Urinary bladder (tissue), 4 donors: ENCODE measurements around the gene ATP8A2. TPM values are rescaled to one million over a fixed set of nuclear protein-coding genes. Genes with fewer than 3 reads are reported as not detected.

Experiments used
- DNase-seq: peaks from one replicate; pipeline ENCODE4 v3.0.0-alpha.2; 2015; ENCODE audit errors: extremely low spot score
- H3K27ac ChIP-seq: one replicate; pipeline ENCODE4 v1.5.1; 2013; ENCODE audit warnings: low read depth, mild to moderate bottlenecking, moderate library complexity
- H3K36me3 ChIP-seq: one replicate; pipeline ENCODE4 v1.6.1; 2013; ENCODE audit warnings: mild to moderate bottlenecking, moderate library complexity; ENCODE audit not compliant: insufficient read depth
- H3K4me1 ChIP-seq: one replicate; pipeline ENCODE4 v1.6.1; 2013; ENCODE audit warnings: mild to moderate bottlenecking, moderate library complexity; ENCODE audit not compliant: insufficient read depth
- H3K4me3 ChIP-seq: one replicate; pipeline ENCODE4 v1.5.1; 2013; ENCODE audit warnings: low read depth, low read length
- WGBS: extraction: QIAGEN DNeasy Blood & Tissue Kit; methylation state at CpG from one replicate; pipeline ENCODE4 v1.1.7; 2013; 5-methylcytosine and 5-hydroxymethylcytosine counted together
- polyA plus RNA-seq: library from polyadenylated mRNA; stranded (reverse); fragments of 200-250 nt; gene quantifications from one replicate; pipeline ENCODE4 v1.2.3, GENCODE V29; 2013
- total RNA-seq: library from RNA; depleted of rRNA; stranded (reverse); fragments of >200 nt; gene quantifications from one replicate; pipeline ENCODE4 v1.2.3, GENCODE V29; 2014
- donor health status: healthy with polysubstance abuse.
- donor health status: healthy.

The ATP8A2 gene
- total and polyA plus RNA-seq, 2 donors = 1.4 to 1.5 TPM

- 41% methylated on average over 2 of the region's 2 CpGs for WGBS
- no peak overlapping the region for H3K4me3 ChIP-seq
- no peaks in the 10 kb centered on the region for H3K36me3 ChIP-seq
- no peak for DNase-seq
- H3K27ac ChIP-seq = no peak overlapping the region
- H3K4me1 ChIP-seq = no peaks in the 10 kb centered on the region
These were observed 230.4 kb downstream of the ATP8A2 start for GRCh38 chr13:25602176-25602575.

GRCh38 chr13:25604106-25604505, 232.3 kb downstream of the ATP8A2 start:
- DNase-seq = no peak
- Histone ChIP-seq H3K36me3 (no peaks in the 10 kb centered on the region), H3K27ac (no peak overlapping the region), H3K4me3 (no peak overlapping the region), H3K4me1 (no peaks in the 10 kb centered on the region)
- WGBS = 84% methylated on average over 1 of the region's 1 CpG

- H3K4me1 ChIP-seq = no peaks in the 10 kb centered on the region
- DNase-seq = no peak
- H3K36me3 ChIP-seq = no peaks in the 10 kb centered on the region
- H3K4me3 ChIP-seq = no peak overlapping the region
- WGBS = 82% methylated on average over 7 of the region's 7 CpGs
- H3K27ac ChIP-seq = no peak overlapping the region
These were observed 235.3 kb downstream of the ATP8A2 start for GRCh38 chr13:25607096-25607495.

- H3K36me3 ChIP-seq = no peaks in the 10 kb centered on the region
These were observed 236.4 kb downstream of the ATP8A2 start for GRCh38 chr13:25608181-25608580.

GRCh38 chr13:25616674-25617073, 244.9 kb downstream of the ATP8A2 start:
- no peak for DNase-seq
- H3K27ac ChIP-seq = no peak overlapping the region
- WGBS = 55% methylated on average over 1 of the region's 1 CpG

More at GRCh38 chr13:25608181-25608580, 236.4 kb downstream of the ATP8A2 start:
- H3K27ac ChIP-seq = no peak overlapping the region
- no peak overlapping the region for H3K4me3 ChIP-seq
- 26% methylated on average over 2 of the region's 2 CpGs for WGBS
- no peak for DNase-seq
- no peaks in the 10 kb centered on the region for H3K4me1 ChIP-seq

GRCh38 chr13:25619897-25620296, 248.1 kb downstream of the ATP8A2 start:
- H3K4me1 ChIP-seq = no peaks in the 10 kb centered on the region
- H3K27ac ChIP-seq = no peak overlapping the region
- WGBS = 70% methylated on average over 5 of the region's 5 CpGs
- H3K36me3 ChIP-seq = no peaks in the 10 kb centered on the region
- no peak for DNase-seq
- H3K4me3 ChIP-seq = no peak overlapping the region

More at GRCh38 chr13:25616674-25617073, 244.9 kb downstream of the ATP8A2 start:
- Histone ChIP-seq H3K4me1 (no peaks in the 10 kb centered on the region), H3K4me3 (no peak overlapping the region), H3K36me3 (no peaks in the 10 kb centered on the region)

- 45% methylated on average over 2 of the region's 2 CpGs for WGBS
- Histone ChIP-seq H3K36me3 (no peaks in the 10 kb centered on the region), H3K4me3 (no peak overlapping the region), H3K27ac (no peak overlapping the region), H3K4me1 (no peaks in the 10 kb centered on the region)
- no peak for DNase-seq
These were observed 253.6 kb downstream of the ATP8A2 start for GRCh38 chr13:25625414-25625813.

GRCh38 chr13:25630329-25630900, 258.6 kb downstream of the ATP8A2 start:
- no peaks in the 10 kb centered on the region for H3K36me3 ChIP-seq
- no peak overlapping the region for H3K4me3 ChIP-seq
- H3K27ac ChIP-seq = no peak overlapping the region
- WGBS = 82% methylated on average over 7 of the region's 7 CpGs
- no peak for DNase-seq
- no peaks in the 10 kb centered on the region for H3K4me1 ChIP-seq

- Histone ChIP-seq H3K4me3 (no peak overlapping the region), H3K27ac (no peak overlapping the region), H3K4me1 (no peaks in the 10 kb centered on the region), H3K36me3 (no peaks in the 10 kb centered on the region)
- no peak for DNase-seq
- 66% methylated on average over 8 of the region's 8 CpGs for WGBS
These were observed 260.6 kb downstream of the ATP8A2 start for GRCh38 chr13:25632166-25632888.

- Histone ChIP-seq H3K4me1 (no peaks in the 10 kb centered on the region), H3K36me3 (no peaks in the 10 kb centered on the region), H3K4me3 (no peak overlapping the region), H3K27ac (no peak overlapping the region)
- no peak for DNase-seq
- WGBS = 65% methylated on average over 5 of the region's 5 CpGs
These were observed 261.3 kb downstream of the ATP8A2 start for GRCh38 chr13:25633093-25633492.

GRCh38 chr13:25645681-25646080, 273.9 kb downstream of the ATP8A2 start:
- no peaks in the 10 kb centered on the region for H3K4me1 ChIP-seq
- H3K36me3 ChIP-seq = no peaks in the 10 kb centered on the region
- no peak overlapping the region for H3K4me3 ChIP-seq
- no peak overlapping the region for H3K27ac ChIP-seq
- WGBS = 84% methylated on average over 1 of the region's 1 CpG
- DNase-seq = no peak

GRCh38 chr13:25649001-25649633, 277.3 kb downstream of the ATP8A2 start:
- 88% methylated on average over 1 of the region's 1 CpG for WGBS
- H3K36me3 ChIP-seq = no peaks in the 10 kb centered on the region
- no peak overlapping the region for H3K27ac ChIP-seq
- DNase-seq = no peak
- H3K4me3 ChIP-seq = no peak overlapping the region
- H3K4me1 ChIP-seq = no peaks in the 10 kb centered on the region

GRCh38 chr13:25652764-25653163, 281.0 kb downstream of the ATP8A2 start:
- DNase-seq = no peak
- WGBS = 53% methylated on average over 2 of the region's 2 CpGs
- H3K4me1 ChIP-seq = no peaks in the 10 kb centered on the region

GRCh38 chr13:25654322-25654721, 282.5 kb downstream of the ATP8A2 start:
- Histone ChIP-seq H3K36me3 (no peaks in the 10 kb centered on the region), H3K4me1 (no peaks in the 10 kb centered on the region), H3K4me3 (no peak overlapping the region), H3K27ac (no peak overlapping the region)
- WGBS = 93% methylated on average over 4 of the region's 4 CpGs
- DNase-seq = no peak

More at GRCh38 chr13:25652764-25653163, 281.0 kb downstream of the ATP8A2 start:
- H3K27ac ChIP-seq = no peak overlapping the region
- no peak overlapping the region for H3K4me3 ChIP-seq
- H3K36me3 ChIP-seq = no peaks in the 10 kb centered on the region
